K562 (cell line): ENCODE data around the gene PICK1. TPM values are rescaled to one million over a fixed set of nuclear protein-coding genes. Genes with fewer than 3 reads are reported as not detected.
A peak's percentile ranks its signal among the peaks of the same experiment; 100 is the strongest.

ENCODE experiments used
- ATAC-seq: fragments of 200-7000 bp; cut with Tn5 transposase; 3 replicates; pipeline ENCODE4 v1.9.1; 2020; ENCODE audit warnings: moderate library complexity
- BruUV-seq: library from RNA; stranded (reverse); fragments of 400-500 nt; replicated peaks from 2 replicates; lab custom pipeline; 2021; lab: Mats Ljungman, UMichigan
- CTCF ChIA-PET: fragments of 300-600 bp; formaldehyde crosslinking; extraction: SDS; loops from one replicate; lab custom pipeline; 2021; ENCODE audit warnings: low intra/inter-chr PET ratio; lab: Yijun Ruan, JAX
- POLR2A ChIA-PET: fragments of 300-600, 350-650 bp; sonication (Branson Sonifier 250); formaldehyde crosslinking; extraction: SDS; loops from one replicate; lab custom pipeline; 2021; ENCODE audit warnings: antibody characterized with exemption, inconsistent platforms; lab: Yijun Ruan, JAX
- DNase-seq, 4 experiments: peaks; one replicate each; pipeline versions ENCODE4 v3.0.0 to v3.0.0-alpha.2; 2011 to 2018; ENCODE audit warnings: low spot score in 3 of 4, mixed read lengths in 3 of 4; ENCODE audit errors: extremely low read depth in 1 of 4
- FAIRE-seq: peaks from 2 replicates; lab custom pipeline; 2011; peaks lifted over from hg19 to GRCh38; lab: Jason Lieb, UNC
- H2AFZ ChIP-seq: 2 replicates; pipeline ENCODE4 v1.6.0; 2011; ENCODE audit warnings: low read depth, low read length, control low read depth, inconsistent platforms
- H3K27ac ChIP-seq: fragments of 200-600 bp; 3 replicates; pipeline ENCODE4 v1.8.0; 2011; ENCODE audit warnings: low read depth, mild to moderate bottlenecking, control low read depth, inconsistent platforms, low read length, moderate library complexity, mixed read lengths; ENCODE audit errors: extremely low read depth
- H3K27me3 ChIP-seq, 2 experiments: fragments of 300-600 bp in 1 of 2; 2 replicates in 1 of 2; 3 replicates in 1 of 2; pipeline versions ENCODE4 v1.6.0 to v1.8.0; 2011; ENCODE audit warnings: inconsistent platforms in 2 of 2, low read length in 2 of 2, mild to moderate bottlenecking in 1 of 2, mixed read lengths in 1 of 2, moderate library complexity in 1 of 2; ENCODE audit not compliant: control insufficient read depth in 2 of 2, insufficient read depth in 2 of 2
- H3K36me3 ChIP-seq: fragments of 300-600 bp; 3 replicates; pipeline ENCODE4 v1.8.0; 2011; ENCODE audit warnings: mild to moderate bottlenecking, low read length, inconsistent platforms; ENCODE audit not compliant: control insufficient read depth, insufficient read depth
- H3K4me1 ChIP-seq, 2 experiments: fragments of 200-600 bp in 1 of 2; replicated peaks in 1 of 2; 2 replicates in 1 of 2; 3 replicates in 1 of 2; pipeline versions ENCODE4 v1.5.1 to v1.8.0; 2011; ENCODE audit warnings: inconsistent platforms in 2 of 2, low read length in 2 of 2, mild to moderate bottlenecking in 1 of 2, mixed read lengths in 1 of 2, moderate library complexity in 1 of 2; ENCODE audit not compliant: control insufficient read depth in 2 of 2, insufficient read depth in 2 of 2
- H3K4me2 ChIP-seq: 2 replicates; pipeline ENCODE4 v1.6.1; 2011; ENCODE audit warnings: low read length, control low read depth, inconsistent platforms, mixed read lengths; ENCODE audit not compliant: insufficient read depth
- H3K4me3 ChIP-seq: fragments of 200-600 bp; sonication (generic), shearing (Covaris generic); 2 replicates; pipeline ENCODE4 v1.5.1; 2016; ENCODE audit warnings: control low read depth, inconsistent platforms
- H3K79me2 ChIP-seq: fragments of 200-600 bp; 3 replicates; pipeline ENCODE4 v1.8.0; 2011; ENCODE audit warnings: low read length, inconsistent platforms; ENCODE audit not compliant: control insufficient read depth, insufficient read depth
- H3K9ac ChIP-seq, 2 experiments: 2 replicates each; pipeline versions ENCODE4 v1.6.0 to v1.6.1; 2011; ENCODE audit warnings: low read depth in 2 of 2, low read length in 2 of 2, control low read depth in 1 of 2, inconsistent platforms in 1 of 2, mild to moderate bottlenecking in 1 of 2, mixed read lengths in 1 of 2; ENCODE audit not compliant: insufficient read depth in 1 of 2
- H3K9me1 ChIP-seq: one replicate; pipeline ENCODE4 v1.6.0; 2011; ENCODE audit warnings: inconsistent platforms, mild to moderate bottlenecking, low read length, moderate library complexity; ENCODE audit not compliant: control insufficient read depth, insufficient read depth
- H3K9me3 ChIP-seq: replicated peaks from 2 replicates; pipeline ENCODE4 v1.5.1; 2011; ENCODE audit warnings: low read depth, low read length, inconsistent platforms; ENCODE audit not compliant: control insufficient read depth, insufficient read depth
- H4K20me1 ChIP-seq: replicated peaks from 2 replicates; pipeline ENCODE4 v1.6.1; 2011; ENCODE audit warnings: low read length, inconsistent platforms, mixed read lengths; ENCODE audit not compliant: control insufficient read depth, insufficient read depth
- ATF3 ChIP-seq, 2 experiments: fragments of 450-650 bp in 1 of 2; sonication (generic) in 1 of 2; formaldehyde crosslinking in 1 of 2; IDR thresholded peaks in 1 of 2; conservative IDR thresholded peaks in 1 of 2; 2 replicates each; pipeline versions ENCODE4 v1.6.1 to v1.8.1; 2016 to 2023; ENCODE audit warnings: mild to moderate bottlenecking in 2 of 2, moderate library complexity in 2 of 2, inconsistent platforms in 1 of 2, missing genetic modification reagents in 1 of 2
- CEBPB ChIP-seq: fragments of 450-650 bp; IDR thresholded peaks from 2 replicates; pipeline ENCODE4 v1.6.1; 2016; ENCODE audit warnings: missing genetic modification characterization, missing compliant biosample characterization
- CEBPG ChIP-seq, 3 experiments: fragments of 200-800 bp in 1 of 3; sonication (Bioruptor generic) in 1 of 3; sonication (generic) in 1 of 3; formaldehyde crosslinking in 1 of 3; IDR thresholded peaks in 2 of 3; conservative IDR thresholded peaks in 1 of 3; 2 replicates each; pipeline versions ENCODE4 v1.6.1 to v1.8.0; 2016 to 2022; ENCODE audit warnings: missing compliant biosample characterization in 2 of 3, missing genetic modification characterization in 2 of 3, mild to moderate bottlenecking in 1 of 3, missing genetic modification reagents in 1 of 3
- DACH1 ChIP-seq: fragments of 450-650 bp; IDR thresholded peaks from 2 replicates; pipeline ENCODE4 v1.6.1; 2018; ENCODE audit not compliant: partially characterized antibody
- U2AF1 ChIP-seq: fragments of 200-400 bp; formaldehyde crosslinking; optimal IDR thresholded peaks from 2 replicates; pipeline ENCODE3; 2017; ENCODE audit warnings: mild to moderate bottlenecking, low read depth, low read length, moderate library complexity
- ZNF384 ChIP-seq: IDR thresholded peaks from 2 replicates; pipeline ENCODE4 v1.6.1; 2012; ENCODE audit warnings: low read depth, low read length, improper control_type of control experiment
- WGBS: fragments of 100-300 bp; shearing (Covaris generic); methylation state at CpG from one replicate; pipeline ENCODE4 v1.1.6; 2016; ENCODE audit warnings: low coverage, mixed read lengths; ENCODE audit not compliant: insufficient coverage; ENCODE audit errors: missing lambda C conversion rate; 5-methylcytosine and 5-hydroxymethylcytosine counted together
- in situ Hi-C: fragments of 300-500 bp; cut with MboI; formaldehyde crosslinking; loops from 4 replicates; pipeline ENCODE4 v1.15.0; 2018; ENCODE audit warnings: inconsistent platforms, mixed read lengths
- intact Hi-C: fragments of 100-400 bp; cut with micrococcal nuclease; formaldehyde crosslinking; loops from 2 replicates; pipeline ENCODE4 v1.14.2; 2022
- polyA plus RNA-seq, 8 experiments: library from polyadenylated mRNA; depleted of rRNA in 4 of 8; stranded (reverse) in 5 of 8; unstranded in 3 of 8; fragments of >200 nt; fragmentation: Nextera tagmentation in 2 of 8; fragmentation: Illumina TruSeq in 1 of 8; extraction: Ambion mirVana in 2 of 8; extraction: Trizol in 1 of 8; gene quantifications; 2 replicates each; pipeline versions ENCODE4 v1.2.1 to v1.2.3, GENCODE V29; 2011 to 2014; ENCODE audit warnings: inconsistent platforms in 1 of 8, missing spikeins in 1 of 8
- total RNA-seq, 7 experiments: library from RNA; depleted of rRNA in 6 of 7; stranded (reverse); fragments of >200 nt in 6 of 7; fragmentation: Illumina TruSeq in 2 of 7; extraction: Trizol in 2 of 7; gene quantifications; 2 replicates each; pipeline versions ENCODE4 v1.2.1 to v1.2.3, GENCODE V29; 2011 to 2021; ENCODE audit warnings: low replicate concordance in 1 of 7

PICK1 gene
- total and polyA plus RNA-seq, 9 of the 15 experiments (the other 6 are each of a cell fraction or from before 2014, with no cell fraction given): 0.06 to 11.0 (median 7.9) TPM; not detected in 1

- H3K27me3 ChIP-seq: no peaks in the 10 kb centered on the region
- DNase-seq: no peak
- peaks cover 0 to 9% of the 10 kb centered on the region in 2 experiments; a peak in 4 of 5 replicates for H3K4me1 ChIP-seq
- WGBS: 18% methylated on average over 8 of the region's 8 CpGs
- in situ Hi-C loops (loop anchor here (10.0 kb wide), 1 partner anchor 471 kb away; the partner anchor contains the start of gene DMC1), intact Hi-C loops (loop anchor here (1.0 to 10.0 kb wide), 2 partner anchors 51 to 471 kb away; partner anchors contain the start of gene DMC1)
- peak overlapping the region; percentile 48 for H2AFZ ChIP-seq
- H3K4me2 ChIP-seq: no peak overlapping the region
- BruUV-seq: no TSS peak
- no peaks in the 10 kb centered on the region for H3K36me3 ChIP-seq
- TF ChIP-seq U2AF1 (no peak), ZNF384 (peak; percentile 62; the same call in 1 of the 2 replicates), ATF3 (IDR thresholded peaks at IDR 0.05) (peak; percentile 80), ATF3 (CRISPR knock-in tag; conservative IDR thresholded peaks at IDR 0.05) (no peak), DACH1 (no peak), CEBPG (CRISPR knock-in tag; IDR thresholded peaks at IDR 0.05) (peak; percentile 49; the same call in 1 of the 2 replicates), CEBPG (tag; conservative IDR thresholded peaks at IDR 0.05 in 1 of 2, IDR thresholded peaks at IDR 0.05 in 1 of 2) (peak in 1 of 2 experiments; percentile 54; a peak in 2 of 4 replicates), CEBPB (peak; percentile 44; the same call in 1 of the 2 replicates)
- CTCF ChIA-PET: no interaction called here
- POLR2A ChIA-PET: no interaction called here
- H3K4me3 ChIP-seq: no peak overlapping the region
- H3K9me1 ChIP-seq: no peaks in the 10 kb centered on the region
- peak; percentile 48; the same call in 2 of the 3 replicates for ATAC-seq
- no peaks in the 10 kb centered on the region for H3K79me2 ChIP-seq
- no peak overlapping the region for H3K9ac ChIP-seq
- FAIRE-seq: no peak
- no peaks in the 10 kb centered on the region for H3K9me3 ChIP-seq
- no peak overlapping the region for H3K27ac ChIP-seq
- no peaks in the 10 kb centered on the region for H4K20me1 ChIP-seq
These were observed 46.4 kb downstream of the PICK1 start for GRCh38 chr22:38103641-38104040.
